GM10266 (cell line): Measurements from ENCODE around the gene MYZAP.

Source experiments
- DNase-seq: peaks from one replicate; pipeline ENCODE4 v3.0.0; 2012; ENCODE audit errors: extremely low spot score
- CTCF ChIP-seq: IDR thresholded peaks from 2 replicates; pipeline ENCODE4 v1.5.1; 2012; ENCODE audit warnings: mild to moderate bottlenecking, low read depth; ENCODE audit not compliant: control insufficient read depth, insufficient read depth; ENCODE audit errors: missing control alignments

MYZAP gene

GRCh38 chr15:57698991-57699390 lies 107.3 kb downstream of the MYZAP start:
- DNase-seq: no peak
- no peak for TF ChIP-seq CTCF

- no peak for TF ChIP-seq CTCF
- DNase-seq: no peak
These were observed 111.7 kb downstream of the MYZAP start for GRCh38 chr15:57703387-57703786.

GRCh38 chr15:57704441-57704840 lies 112.7 kb downstream of the MYZAP start:
- TF ChIP-seq CTCF: no peak
- no peak for DNase-seq

GRCh38 chr15:57705746-57706404 lies 114.2 kb downstream of the MYZAP start:
- DNase-seq: no peak
- TF ChIP-seq CTCF: no peak

- DNase-seq: peak; percentile 82
- TF ChIP-seq CTCF: no peak
These were observed 114.9 kb downstream of the MYZAP start, which contains the start of gene POLR2M for GRCh38 chr15:57706405-57707209. Gene POLR2M (plus strand): TSS chr15:57706714. CDS start chr15:57706843, 129 bp downstream.

GRCh38 chr15:57708047-57708446 lies 116.3 kb downstream of the MYZAP start:
- DNase-seq: no peak
- no peak for TF ChIP-seq CTCF

- no peak for TF ChIP-seq CTCF
- DNase-seq: no peak
These were observed 126.6 kb downstream of the MYZAP start for GRCh38 chr15:57718309-57718708.
